Hepatocyte (in vitro differentiated cells): ENCODE measurements around the gene DOCK2.

ENCODE experiments used
- EZH2phosphoT487 ChIP-seq: fragments of 200-600 bp; sonication (generic); IDR thresholded peaks from one replicate; pipeline ENCODE4 v1.6.1; 2018; ENCODE audit warnings: antibody characterized with exemption, mild to moderate bottlenecking, low read depth, moderate library complexity; ENCODE audit not compliant: unreplicated experiment, severe bottlenecking
- TF ChIP-seq, protein P1 (sequence below): fragments of 200-600 bp; sonication (generic); IDR thresholded peaks from 2 replicates; pipeline ENCODE4 v1.5.1; 2016; ENCODE audit warnings: antibody characterized with exemption, mild to moderate bottlenecking; ENCODE audit not compliant: poor library complexity

DNA sequence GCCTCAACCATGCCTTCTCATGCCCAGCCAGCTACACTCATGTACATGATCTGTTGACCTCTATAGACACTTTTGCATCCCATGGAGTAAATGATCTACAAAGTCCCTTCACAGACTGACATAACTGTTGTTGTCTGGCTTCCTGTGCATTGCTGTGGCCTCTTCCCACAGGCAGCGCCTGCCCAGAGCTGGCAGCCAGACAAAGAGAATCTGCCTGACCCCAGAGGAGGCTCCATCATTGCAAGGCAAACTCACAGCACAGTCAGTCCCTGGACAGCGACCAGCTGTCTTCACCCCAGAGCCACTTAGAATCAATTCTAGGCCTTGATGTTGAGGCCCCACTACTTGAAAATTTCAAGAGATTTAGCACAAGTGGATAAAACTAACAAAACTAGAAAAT, 277.7 kb downstream of the DOCK2 start:
- TF ChIP-seq, protein P1, sequence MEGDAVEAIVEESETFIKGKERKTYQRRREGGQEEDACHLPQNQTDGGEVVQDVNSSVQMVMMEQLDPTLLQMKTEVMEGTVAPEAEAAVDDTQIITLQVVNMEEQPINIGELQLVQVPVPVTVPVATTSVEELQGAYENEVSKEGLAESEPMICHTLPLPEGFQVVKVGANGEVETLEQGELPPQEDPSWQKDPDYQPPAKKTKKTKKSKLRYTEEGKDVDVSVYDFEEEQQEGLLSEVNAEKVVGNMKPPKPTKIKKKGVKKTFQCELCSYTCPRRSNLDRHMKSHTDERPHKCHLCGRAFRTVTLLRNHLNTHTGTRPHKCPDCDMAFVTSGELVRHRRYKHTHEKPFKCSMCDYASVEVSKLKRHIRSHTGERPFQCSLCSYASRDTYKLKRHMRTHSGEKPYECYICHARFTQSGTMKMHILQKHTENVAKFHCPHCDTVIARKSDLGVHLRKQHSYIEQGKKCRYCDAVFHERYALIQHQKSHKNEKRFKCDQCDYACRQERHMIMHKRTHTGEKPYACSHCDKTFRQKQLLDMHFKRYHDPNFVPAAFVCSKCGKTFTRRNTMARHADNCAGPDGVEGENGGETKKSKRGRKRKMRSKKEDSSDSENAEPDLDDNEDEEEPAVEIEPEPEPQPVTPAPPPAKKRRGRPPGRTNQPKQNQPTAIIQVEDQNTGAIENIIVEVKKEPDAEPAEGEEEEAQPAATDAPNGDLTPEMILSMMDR = no peak
- no peak for TF ChIP-seq EZH2phosphoT487
